COLO668 (cell line): ENCODE measurements around the gene TMEM74B.

Experiments
- DNase-seq: peaks from one replicate; lab custom pipeline; 2025; ENCODE audit not compliant: unreplicated experiment; lab: John Stamatoyannopoulos, UW

TMEM74B gene

DNA sequence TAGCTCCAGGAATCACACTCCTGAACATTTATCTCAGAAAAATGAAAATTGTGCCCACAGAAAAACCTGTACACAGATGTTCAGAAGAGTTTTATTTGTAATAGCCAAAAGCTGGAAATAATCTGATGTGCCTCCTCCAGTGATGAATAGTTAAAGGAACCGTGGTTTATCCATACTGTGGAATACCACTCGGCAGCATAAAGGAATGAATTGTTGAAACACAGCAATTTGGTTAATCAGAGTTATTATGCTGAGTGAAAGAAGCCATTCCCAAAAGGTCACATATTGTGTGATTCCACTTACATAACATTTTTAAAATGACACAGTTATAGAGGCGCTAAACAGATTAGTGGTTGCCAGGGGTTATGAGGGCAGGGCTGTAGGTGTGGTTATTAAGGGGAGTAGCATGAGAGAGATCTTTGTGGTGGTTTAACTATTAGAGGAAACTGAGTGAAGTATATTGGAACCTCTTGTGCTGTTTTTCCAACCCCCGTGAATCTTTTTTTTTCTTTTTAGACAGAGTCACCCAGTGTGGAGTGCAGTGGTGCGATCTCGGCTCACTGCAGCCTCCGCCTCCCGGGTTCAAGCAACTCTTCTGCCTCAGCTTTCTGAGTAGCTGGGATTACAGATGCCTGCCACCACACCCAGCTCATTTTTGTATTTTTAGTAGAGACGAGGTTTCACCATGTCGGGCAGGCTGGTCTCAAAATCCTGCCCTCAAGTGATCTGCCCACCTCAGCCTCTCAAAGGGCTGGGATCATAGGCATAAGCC is 40.2 kb downstream of the TMEM74B start:
- DNase-seq, result no peak

DNA sequence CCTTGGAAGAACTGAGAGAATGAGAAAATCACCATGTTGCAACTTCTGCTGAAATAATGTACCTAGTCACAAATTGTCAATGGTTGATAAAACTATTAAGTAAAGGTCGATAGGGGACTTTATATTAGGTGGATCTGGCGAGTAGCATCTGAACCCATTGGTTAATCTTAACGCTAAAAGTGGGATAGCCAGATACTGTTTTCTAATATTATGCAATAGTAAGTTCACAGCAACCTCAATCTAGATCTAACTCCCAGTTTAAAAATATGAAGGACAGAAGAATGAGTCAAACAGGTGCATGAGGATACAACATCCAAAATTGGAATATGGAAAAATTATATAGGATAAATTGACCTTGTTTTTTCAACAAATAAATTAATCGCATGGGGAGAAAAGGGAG is 47.5 kb downstream of the TMEM74B start:
- DNase-seq, result no peak

DNA sequence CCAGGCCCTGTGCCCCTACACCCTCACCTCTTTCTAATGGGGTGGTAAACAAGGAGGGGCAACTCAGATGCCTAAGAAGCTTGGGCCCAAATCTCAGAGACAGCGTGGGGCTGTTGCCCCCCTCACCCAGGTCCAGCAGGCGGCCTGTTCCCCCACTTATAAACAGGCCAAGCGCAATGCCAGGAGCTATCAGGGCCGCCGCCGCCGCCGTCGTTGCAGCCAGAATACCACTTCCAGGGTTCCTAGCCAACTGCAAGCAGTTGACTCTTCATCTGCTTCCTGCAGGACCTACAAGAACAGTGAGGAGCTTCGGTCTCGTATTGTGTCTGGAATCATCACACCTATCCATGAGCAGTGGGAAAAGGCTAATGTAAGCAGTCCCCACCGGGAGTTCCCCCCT is 49.9 kb downstream of the TMEM74B start:
- DNase-seq, result no peak

DNA sequence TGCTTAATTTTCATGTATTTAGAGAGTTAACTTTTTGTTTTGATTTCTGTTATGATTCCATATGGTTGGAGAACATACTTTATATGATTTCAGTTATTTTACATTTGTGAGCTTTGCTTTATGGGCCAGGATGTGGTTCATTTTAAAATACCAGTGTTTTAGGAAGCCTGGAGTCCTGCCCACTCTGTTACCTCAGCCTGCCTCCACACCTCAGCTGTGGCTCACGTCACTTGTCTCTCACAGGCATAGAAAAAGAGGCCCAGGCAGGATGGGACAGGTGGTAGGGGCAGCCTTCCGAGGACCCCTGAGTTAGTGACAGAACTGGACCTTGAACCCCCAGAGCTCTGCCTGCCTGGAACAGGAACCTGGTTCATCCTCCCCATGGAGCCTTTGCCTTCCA is 50.4 kb downstream of the TMEM74B start:
- no peak for DNase-seq

DNA sequence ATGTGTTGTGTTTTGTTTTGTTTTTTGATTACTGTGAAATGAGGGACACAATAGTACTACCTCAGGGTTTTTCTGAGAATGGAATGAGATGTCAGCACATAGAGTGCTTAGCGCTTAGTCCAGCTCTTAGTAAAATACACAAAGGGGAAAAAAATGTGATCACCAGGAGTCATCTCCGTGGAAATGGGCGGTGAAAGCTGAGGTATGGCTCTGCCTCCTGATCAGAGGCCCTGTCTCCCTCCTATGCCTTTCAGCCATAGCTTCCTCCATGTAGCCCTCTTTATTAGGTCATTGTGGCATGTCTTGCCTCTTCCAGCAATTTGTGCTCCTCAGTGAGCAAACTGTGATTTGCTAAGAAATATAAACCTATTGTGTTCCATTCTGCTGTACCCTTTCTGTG is 53.4 kb downstream of the TMEM74B start:
- DNase-seq, result no peak

DNA sequence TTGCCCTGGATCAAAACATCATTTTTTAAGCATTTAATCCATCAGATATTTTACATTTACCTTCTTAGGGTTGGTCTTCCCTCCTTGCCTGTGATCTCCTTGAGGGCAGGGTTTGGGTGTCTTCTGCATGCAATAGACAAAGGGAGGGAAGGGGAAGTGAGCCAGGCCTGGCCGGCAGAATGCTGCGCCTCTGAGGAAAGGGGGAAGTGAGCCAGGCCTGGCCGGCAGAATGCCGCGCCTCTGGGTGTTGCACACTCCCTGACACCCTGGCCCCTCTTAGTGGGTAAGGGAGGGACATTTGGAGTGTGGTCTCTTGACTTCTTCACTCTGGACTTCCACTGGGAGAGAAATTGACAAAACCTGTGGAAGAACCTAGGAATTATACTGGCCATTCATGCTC is 53.9 kb downstream of the TMEM74B start:
- no peak for DNase-seq
